ENCODE results near the gene SMAD1. TPM values are rescaled to one million over a fixed set of nuclear protein-coding genes. Genes with fewer than 3 reads are reported as not detected.
A peak's percentile ranks its signal among the peaks of the same experiment; 100 is the strongest.
"Not testable (repeated sequence)": the region's sequence is repeated elsewhere in the genome, so short reads cannot be mapped to it uniquely, and the experiment has no call there.

SMAD1 gene
- total RNA-seq, 1 donor from 2014 or later = 112 TPM

- no peak for DNase-seq (ENCODE audit: low read depth in 2 of 2)
Measured at GRCh38 chr4:145527773-145528172, 46.1 kb downstream of the SMAD1 start.

GRCh38 chr4:145528601-145529000, 46.9 kb downstream of the SMAD1 start:
- DNase-seq (ENCODE audit: low read depth in 2 of 2) = no peak

DNA sequence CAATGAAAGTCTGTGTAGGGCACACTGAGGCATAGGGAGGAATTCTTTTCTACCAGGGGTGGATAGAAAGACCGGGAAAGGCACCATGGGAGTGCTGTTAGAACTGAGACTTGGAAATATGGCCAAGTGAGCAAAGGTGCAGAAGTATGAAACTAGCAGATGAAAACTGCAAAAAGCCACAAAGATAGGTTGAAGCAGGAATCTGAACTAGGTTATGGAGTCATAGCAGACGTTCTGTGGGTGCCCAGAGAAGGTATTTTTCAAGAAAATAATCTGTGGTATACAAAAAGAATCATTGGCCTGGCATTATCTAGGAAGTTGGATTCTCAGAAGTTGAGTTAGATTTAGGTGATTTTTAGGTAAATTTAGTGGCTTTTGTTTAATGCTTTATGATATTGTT, 48.5 kb downstream of the SMAD1 start:
- DNase-seq (ENCODE audit: low read depth in 2 of 2) = no peak

DNA sequence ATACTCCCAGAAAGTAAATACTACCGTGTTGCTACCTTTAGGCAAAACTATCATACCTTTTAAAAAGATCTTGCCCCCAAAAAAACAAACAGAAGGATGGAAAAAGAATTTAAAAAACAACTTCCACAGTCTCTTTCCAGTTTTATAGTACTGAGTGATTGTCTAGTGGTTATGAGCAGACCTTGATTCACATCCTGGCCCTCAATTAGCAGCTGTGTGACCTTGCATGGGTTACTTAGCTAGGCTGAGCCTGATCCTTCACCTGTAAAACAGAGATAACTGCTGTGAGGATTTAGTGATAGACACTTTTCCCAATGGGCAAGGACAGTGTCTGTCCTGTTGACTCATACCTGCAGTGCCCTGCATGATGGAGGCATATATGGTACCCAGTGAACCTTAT, 49.0 kb downstream of the SMAD1 start:
- peak in 1 of 2 donors; percentile 35 for DNase-seq (ENCODE audit: low read depth in 2 of 2)

DNA sequence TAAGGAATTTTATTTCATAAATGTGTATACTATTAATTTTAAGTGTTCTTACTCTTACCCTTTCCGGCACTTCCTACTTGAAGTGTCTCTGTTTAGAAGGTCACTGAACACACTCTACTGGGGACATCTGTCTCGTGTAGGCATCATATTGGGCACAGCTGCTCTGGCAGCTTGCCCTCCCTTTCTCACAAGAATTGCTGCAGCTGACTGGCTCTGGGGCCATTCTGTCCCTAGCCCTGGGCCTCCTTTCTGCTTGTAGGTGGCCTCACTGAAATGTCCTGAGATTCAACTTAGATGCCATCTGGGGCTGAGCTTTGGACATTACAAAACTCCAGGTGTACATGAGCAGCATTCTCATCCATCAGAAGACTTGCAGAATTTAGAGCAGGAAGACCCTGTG, 49.6 kb downstream of the SMAD1 start:
- peak in 1 of 2 donors; percentile 26 for DNase-seq (ENCODE audit: low read depth in 2 of 2)

DNA sequence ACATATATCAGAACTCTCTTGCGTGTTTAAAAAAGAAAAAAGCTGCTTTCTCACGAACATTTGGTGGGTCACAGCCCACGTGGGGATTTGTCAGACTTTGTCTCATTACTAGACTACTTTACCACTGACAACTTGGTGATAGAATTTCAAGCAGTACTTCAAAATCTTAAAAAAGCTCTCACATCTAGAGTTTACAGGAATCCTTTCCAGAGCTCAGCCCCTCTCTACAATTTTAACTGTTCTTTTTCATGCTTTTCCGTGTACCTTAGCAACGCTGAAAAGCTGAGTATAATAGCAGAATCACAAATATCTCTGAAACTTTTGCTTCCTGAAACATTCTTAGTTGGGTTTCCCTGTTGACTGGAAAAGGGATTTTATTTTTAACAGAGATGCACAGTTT, 50.2 kb downstream of the SMAD1 start:
- peak in 1 of 2 donors; percentile 25 for DNase-seq (ENCODE audit: low read depth in 2 of 2)

GRCh38 chr4:145533001-145533400, 51.3 kb downstream of the SMAD1 start:
- peak in 1 of 2 donors; percentile 24 for DNase-seq (ENCODE audit: low read depth in 2 of 2)

- not testable (repeated sequence) for DNase-seq (ENCODE audit: low read depth in 2 of 2)
Measured at GRCh38 chr4:145533415-145533814, 51.8 kb downstream of the SMAD1 start.

GRCh38 chr4:145533961-145534360, 52.3 kb downstream of the SMAD1 start:
- DNase-seq (ENCODE audit: low read depth in 2 of 2) = no peak

DNA sequence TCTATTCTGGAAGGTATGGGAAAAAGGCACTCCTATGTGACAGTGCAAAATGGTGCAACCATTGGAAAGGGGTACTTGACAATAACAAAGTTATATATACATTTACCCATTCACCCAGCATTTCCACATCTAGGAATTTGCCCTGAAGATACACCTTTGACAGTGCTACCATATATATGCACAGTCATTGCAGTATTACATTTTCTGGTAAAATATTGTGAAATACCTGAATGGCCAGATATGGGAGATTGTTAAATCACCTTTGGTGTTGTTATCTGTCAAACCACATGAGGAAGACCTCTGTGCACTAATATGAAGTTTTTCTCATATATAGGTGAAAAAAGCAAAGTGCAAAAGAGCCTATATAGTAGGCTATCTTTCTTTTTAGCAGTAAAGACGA, 53.5 kb downstream of the SMAD1 start:
- no peak for DNase-seq (ENCODE audit: low read depth in 2 of 2)

DNA sequence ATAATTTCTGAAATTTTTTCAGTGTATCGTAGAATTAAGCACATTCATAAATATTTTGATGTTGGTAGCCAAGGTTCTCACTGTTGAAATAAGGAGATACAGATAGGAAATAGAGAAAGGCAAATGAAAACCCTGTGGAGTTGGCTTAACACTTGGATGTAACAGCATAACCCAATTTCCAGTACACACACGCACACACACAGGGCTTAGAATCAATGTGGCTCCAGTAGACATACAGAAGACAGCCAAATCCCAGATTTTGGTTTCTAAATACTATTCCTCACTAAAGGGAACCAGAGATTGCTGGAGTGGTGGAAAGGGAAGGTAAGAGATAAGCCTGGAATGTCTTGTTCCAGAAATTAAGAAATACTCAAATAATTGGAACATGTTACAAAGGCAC, 54.4 kb downstream of the SMAD1 start:
- no peak for DNase-seq (ENCODE audit: low read depth in 2 of 2)

- no peak for DNase-seq (ENCODE audit: low read depth in 2 of 2)
Measured at GRCh38 chr4:145538596-145538995, 56.9 kb downstream of the SMAD1 start.

GRCh38 chr4:145539671-145540070, 58.0 kb downstream of the SMAD1 start:
- DNase-seq (ENCODE audit: low read depth in 2 of 2) = no peak

DNA sequence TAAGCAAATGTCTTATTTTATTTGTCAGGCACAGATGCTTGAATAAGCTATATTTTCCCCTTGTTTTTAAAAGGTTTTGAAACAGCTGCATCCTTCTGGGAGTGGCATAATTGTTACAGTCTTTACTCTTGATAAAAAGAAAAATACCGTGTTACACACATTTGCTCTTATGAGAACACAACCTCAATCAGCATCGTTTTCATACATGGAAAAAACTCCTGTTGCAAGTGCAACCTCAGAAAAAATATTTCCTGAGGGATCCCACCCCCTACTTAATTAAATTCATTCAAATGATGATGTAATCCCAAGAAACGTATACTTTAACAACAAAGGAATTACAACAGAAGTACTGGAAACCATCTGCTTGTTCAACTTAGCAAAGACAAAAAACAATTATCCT, 58.6 kb downstream of the SMAD1 start:
- no peak for DNase-seq (ENCODE audit: low read depth in 2 of 2)

DNA sequence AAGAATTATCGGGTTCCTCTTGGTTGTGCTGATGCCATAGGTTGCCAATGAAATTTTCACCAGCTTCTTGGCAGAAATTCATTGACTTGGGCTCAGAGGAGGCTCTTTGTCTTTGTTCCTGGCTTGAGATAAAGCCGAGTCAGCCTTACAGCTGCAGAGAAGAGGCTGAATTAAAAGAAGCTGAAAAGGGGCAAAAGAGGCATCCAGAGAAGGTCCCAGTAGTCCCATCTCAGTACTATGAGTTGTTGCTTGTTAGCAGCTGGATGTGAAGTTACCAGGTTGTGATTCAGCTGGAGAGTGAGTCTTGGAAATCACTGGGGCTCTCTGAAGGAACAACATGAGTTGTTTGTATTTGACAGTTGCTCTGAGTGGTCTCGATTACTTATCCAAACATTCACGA, 59.7 kb downstream of the SMAD1 start:
- DNase-seq (ENCODE audit: low read depth in 2 of 2) = no peak

DNA sequence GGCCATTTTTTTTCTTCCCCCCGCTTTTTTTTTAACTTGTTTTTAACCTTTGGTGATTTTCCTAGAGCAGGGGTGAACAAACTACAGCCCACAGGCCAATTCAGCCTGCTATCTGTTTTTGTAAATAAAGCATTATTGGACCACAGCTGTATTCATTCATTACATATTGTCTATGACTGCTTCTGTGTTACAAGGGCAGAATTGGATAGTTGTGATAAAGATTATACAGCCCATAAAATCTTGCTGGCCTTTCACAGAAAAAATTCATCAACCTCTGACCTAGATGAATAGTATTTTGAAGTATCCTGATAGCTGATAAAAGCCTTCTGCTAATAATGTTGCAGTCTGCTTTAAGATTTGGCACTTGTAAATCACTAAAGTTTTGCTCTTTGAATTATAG, 63.4 kb downstream of the SMAD1 start:
- peak in 1 of 2 donors; percentile 17 for DNase-seq (ENCODE audit: low read depth in 2 of 2)

DNA sequence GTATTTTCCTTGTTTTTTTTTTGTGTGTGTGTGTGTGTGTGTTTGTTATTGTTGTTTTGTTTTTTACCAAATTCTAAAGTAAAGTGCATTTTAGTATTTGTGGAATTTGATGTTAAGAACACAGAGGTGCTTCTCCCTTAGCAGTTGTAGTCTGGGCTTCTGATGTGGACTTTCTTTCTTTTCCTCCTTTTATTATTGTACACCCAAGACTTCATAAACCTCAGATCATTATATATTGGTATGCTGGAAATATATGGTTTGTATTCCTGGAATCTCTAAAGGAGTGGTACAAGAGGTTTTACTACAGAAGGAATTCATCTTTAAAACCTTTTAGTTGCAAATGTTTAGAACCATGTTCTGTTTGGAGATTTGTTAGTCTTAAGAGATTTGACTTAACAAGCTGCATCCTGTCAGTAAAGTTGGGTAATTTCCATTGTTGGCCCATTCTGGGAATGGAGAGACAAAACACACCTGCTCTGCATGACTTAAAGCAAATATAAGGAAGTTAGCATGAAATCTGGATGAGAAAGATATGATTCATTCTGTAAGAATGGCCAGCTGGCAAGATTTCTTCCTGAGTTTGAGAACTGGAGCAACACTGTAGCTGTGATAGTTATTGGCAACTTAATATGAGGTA, 64.0 kb downstream of the SMAD1 start:
- DNase-seq (ENCODE audit: low read depth in 2 of 2) = peak; percentile 59 to 98

DNA sequence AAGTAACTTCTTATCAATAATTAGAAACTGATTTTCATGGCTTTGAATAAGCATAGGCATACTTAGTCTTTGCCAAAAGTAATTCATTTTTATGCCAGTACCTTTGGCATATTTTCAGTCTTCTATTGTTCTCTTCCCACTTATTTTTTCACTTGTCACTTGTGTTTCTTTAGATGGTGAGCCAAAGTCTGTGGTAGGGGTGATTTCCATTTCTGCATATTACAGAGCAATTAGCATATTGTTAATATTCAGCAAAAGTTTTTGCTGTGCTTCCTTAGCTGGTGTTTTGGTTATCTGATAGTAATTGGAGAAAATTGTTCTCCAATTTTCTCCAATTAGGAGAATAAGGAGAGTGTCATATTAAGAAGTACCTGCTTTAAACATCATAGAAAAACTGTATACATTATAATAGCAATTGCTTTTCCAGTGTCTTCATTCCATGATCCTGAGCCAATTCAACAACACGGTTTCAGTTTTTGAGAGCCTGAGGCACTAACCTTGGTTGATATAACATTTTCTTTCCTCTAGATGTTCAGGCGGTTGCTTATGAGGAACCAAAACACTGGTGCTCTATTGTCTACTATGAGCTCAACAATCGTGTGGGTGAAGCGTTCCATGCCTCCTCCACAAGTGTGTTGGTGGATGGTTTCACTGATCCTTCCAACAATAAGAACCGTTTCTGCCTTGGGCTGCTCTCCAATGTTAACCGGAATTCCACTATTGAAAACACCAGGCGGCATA, 64.7 kb downstream of the SMAD1 start:
- DNase-seq (ENCODE audit: low read depth in 2 of 2) = peak; percentile 18 to 64

DNA sequence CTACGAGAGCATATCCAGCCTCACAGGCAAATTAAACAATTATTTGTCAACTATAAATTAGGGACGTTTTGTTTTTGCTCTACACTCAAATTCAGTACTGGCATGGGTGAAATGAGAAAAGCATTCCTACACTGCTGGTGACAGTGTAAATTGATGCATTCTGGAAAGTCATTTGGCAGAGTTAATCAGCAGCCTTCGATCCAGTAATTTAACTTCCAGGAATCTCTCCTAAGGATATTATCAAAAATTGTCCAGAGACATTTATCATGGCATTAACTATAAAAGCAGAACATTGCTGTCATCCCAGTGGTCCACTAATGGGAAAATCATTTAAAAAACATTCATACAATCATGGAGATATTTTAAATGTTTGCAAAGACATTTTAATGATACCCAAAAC, 70.0 kb downstream of the SMAD1 start:
- DNase-seq (ENCODE audit: low read depth in 2 of 2) = no peak

DNA sequence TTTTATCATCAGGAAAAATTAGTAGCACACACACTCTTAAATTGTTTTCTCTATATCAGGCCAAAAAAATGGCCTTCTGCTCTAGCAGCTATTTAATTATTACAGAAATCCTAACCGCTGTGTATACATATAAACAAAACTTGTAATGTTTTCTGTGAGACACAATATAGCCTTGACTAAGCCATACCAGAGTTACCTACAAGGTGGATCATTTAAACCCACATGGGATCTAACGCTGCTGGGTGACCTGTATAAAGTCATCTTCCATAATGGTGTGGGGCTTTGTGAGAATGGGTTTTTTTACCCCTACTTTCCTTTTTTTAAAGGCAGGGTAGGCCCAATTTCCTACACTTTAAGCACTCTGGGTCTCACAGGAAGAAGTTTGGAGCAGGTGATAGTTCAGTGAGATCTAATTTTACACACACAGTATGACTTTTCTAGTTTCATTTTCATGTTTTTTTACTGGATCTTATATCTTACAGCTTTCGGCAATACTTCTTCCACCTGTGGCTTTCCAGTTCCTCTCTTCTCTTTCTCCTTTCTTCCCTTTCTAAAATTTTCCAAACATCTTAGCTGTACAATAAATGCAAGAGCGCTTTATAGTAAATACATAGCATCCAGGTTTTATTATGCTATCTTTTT, 70.6 kb downstream of the SMAD1 start:
- DNase-seq (ENCODE audit: low read depth in 2 of 2) = no peak

DNA sequence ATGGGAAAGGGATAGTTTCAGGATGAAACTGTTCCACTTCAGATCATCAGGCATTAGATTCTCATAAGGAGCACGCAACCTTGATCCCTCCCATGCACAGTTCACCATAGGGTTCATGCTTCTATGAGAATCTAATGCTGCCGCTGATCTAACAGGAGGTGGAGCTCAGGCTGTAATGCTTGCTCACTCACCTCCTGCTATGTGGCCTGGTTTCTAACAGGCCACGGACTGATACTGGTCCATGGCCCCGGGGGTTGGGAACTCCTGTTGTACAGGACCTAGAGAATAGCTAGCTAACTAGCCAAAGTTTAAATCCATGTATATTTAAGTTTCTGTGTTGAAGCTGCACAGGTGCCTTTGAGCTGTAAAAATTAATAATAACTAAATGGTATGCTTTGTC, 71.7 kb downstream of the SMAD1 start:
- DNase-seq (ENCODE audit: low read depth in 2 of 2) = no peak

DNA sequence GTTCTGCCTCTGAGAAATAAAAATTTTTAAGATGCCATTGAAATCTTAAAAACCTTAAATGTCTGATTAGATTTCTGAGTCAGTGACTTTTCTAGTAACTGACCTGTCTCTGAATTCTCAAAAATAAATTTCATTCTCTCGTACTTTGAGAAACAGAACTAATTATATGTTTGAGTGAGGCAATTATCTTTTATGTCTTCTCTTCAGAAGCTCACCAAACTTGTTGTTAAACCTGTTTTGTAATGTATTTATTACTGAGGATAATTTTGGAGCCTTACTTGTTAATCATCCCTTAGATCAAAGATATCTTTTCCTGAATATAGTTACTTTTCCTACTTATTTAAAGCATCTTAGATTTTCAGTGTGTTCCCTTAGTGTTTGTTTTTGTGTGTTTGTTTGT, 73.0 kb downstream of the SMAD1 start:
- no peak for DNase-seq (ENCODE audit: low read depth in 2 of 2)

- DNase-seq (ENCODE audit: low read depth in 2 of 2) = peak; percentile 82 to 86
Measured at GRCh38 chr4:145557720-145558119, 76.1 kb downstream of the SMAD1 start.

All from lung microvascular endothelial cell (primary cell).